ENCODE measurements around the gene RIOK3. TPM values are rescaled to one million over a fixed set of nuclear protein-coding genes. Genes with fewer than 3 reads are reported as not detected.
"Not testable (repeated sequence)": the region's sequence is repeated elsewhere in the genome, so short reads cannot be mapped to it uniquely, and the experiment has no call there.

Gene RIOK3
- total RNA-seq, 1 donor from 2014 or later: 55.7 TPM

DNA sequence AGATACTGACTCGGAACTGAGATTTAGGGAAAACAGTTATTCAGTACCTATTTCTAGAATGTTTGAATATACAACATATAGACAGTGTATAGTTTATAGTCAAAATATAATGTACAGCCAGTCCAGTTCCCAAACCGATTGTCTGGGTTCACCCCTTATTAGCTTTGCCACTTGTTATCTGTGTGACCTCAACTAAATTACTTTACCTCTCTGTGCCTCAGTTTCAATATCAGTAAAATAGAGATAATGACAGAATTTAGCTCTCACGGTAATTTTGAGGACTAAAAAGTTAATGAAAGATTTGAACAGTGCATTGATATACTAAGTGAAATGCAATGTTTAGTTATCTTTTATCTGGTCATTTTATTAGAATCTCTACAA, 750 bp upstream of the RIOK3 start:
- DNase-seq: no peak

DNA sequence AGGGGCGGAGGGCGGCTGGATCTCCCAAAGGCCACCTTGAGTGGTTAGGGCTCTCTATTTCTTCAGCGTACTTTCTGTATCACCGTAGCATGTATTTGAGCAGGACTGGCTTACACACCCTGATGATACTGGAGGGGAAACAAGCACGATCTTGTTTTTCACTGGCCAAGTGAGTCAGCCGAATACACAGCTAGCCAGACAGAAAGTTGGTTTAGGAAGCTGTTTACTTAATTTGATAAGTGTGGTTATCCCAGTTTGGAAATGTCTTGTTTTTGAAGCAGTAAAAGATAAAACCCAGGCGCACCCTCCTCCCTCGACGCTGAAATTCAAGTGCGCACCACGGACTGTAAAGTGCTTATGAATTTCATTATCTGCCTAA, 582 bp downstream of the RIOK3 start:
- DNase-seq: no peak

DNA sequence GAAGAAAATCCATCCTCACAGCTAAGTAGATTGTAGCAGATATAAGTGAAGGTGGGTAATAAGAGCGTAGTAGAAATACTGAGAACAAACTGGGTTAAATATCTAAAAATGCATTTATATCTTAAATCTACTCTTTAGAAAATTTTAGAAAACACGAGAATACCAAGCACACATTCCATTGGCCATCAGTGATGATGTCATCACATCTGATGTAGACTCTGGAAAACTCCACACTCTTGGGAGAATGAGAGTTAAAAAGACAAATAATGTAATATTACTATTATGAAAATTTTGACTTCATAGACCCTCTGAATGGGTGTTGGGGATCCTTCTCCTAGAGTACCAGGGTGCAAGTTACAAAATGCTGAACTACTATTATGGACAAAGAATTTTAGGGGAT, 3.7 kb downstream of the RIOK3 start:
- DNase-seq: no peak

DNA sequence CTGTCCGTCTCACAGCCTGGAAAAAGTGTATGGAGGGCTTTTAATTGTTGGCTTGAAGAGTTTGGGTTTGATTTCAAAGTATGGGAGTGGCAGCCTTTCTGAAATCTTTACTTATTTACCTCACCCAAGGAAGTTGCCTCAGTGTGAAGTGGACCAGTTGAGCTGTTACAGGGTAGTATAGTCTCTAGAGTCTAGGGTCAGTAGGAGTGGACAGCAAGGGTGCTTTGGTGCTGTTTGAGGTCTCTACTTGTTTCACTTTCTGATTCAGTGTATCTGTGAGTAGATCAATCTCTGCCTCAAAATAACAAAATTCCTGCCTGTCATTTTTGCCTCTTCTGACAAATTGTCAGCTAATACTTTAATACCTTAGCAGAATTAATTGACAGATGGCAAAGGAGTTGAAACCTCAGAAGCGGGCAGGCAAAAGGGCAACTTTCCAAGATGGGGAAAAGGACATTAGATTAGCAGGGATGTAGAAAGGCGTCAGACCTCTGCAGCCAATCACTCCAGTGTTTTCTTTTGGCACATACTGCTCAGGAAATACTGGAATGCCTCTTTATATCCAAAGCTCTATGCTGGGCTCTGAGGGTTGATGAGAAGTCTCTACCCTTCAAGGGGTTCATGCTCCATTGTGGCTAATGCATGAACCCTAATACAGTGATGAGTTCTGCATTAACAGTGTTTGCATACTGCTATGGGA, 5.9 kb downstream of the RIOK3 start:
- no peak for DNase-seq

DNA sequence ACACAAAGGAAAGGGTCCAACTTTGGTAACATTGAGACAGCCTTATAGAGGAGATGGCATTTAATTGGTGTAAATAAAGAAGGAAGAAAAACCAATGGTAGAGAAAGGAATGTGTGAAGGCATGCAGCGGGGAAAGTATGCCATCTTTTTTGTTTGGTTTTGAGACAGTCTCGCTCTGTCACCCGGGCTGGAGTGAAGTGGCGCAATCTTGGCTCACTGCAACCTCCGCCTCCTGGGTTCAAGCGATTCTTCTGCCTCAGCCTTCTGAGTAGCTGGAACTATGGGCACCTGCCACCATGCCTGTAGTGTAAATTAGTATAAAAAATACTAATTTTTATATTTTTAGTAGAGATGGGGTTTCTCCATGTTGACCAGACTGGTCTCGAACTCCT, 6.4 kb downstream of the RIOK3 start:
- DNase-seq: no peak

DNA sequence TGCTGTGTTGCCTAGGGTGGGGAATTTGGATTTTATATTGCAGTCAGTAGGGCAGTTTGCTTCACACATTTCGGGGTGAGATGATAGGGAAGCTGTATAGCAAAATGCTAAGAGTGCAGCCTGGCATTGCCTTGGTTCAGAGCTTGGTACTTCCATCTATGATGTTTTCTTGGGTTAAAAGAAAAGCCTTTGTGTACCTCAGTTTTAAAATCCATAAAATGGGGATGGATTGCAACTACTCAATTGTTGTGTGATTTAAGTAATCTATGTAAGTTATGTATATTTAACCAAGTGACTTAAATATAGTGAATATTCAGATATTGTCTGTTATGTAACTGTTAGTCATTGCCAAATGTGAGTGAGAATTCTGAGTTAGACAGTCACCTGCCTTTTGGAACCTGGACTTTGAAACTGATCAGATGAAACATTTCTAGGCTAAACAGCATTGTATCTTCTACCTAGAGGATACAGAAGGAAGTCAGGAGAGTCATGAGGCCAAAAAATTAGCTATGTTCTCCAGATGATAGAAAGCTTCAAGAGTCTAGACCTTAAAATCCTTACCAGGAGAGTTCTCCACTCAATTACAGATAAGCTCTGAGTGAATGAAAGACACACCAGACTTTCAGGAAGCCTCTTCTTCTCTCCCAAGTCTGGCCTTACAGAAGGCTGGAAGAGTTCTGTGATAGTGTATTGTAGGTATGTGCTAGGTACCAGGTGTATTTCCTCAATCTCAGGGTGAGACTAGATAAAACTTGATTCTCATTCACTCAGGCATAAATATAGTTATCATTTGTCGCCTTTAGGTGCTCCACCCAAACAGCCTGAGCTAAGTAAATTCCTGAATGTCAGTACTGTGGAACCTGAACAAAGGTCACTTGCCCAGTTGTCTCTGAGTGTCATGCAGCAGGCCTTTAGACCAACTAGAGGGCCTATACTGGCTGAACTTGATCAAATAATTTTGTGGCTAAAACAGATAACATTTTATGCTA, 7.5 kb downstream of the RIOK3 start:
- DNase-seq: no peak

DNA sequence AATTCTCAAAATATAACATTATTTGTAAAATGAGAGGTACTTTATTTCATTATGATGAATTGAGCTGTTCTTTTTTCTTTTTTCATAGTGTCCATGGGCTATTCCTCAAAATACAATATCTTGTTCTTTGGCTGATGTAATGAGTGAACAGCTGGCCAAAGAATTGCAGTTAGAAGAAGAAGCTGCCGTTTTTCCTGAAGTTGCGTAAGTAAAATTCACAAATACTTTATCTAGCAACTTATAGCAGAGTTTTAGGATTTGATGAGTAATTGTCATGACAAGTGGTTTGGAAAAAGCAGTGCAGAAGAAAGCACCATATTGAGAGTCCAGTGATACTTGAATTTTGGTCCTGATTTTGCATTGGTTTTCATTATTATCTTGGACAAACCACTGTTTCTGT, 9.8 kb downstream of the RIOK3 start:
- no peak for DNase-seq

DNA sequence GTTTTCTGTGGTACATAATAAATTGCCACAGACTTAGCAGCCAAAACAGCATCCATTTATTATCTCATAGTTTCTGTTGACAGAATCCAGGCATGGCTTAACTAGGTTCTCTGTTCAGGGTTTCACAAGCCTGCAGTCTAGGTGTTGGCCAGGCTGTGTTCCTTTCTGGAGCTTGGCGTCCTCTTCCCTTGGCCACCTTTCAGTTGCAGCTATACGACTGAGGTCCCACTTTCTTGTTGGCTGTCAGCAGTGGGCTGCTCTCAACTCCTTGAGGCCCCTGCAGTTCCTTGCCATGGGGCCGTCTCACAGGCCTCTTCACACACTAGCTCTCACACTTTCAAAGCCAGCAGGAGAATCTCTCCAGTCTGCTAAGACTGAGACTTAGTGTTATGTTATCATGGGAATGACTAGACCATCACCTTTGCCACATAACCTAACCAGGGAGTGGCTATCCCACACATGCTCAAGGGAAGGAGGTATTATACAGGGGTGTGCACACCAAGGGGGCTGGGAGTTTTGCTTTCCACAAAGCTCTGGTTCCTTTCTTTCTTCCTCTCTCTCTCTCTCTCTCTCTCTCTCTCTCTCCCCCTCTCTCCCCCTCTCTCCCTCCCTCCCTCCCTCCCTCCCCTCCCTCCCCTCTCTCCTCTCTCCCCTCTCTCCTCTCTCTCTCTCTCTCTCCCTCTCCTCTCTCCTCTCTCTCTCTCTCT, 15.8 kb downstream of the RIOK3 start:
- no peak for DNase-seq

DNA sequence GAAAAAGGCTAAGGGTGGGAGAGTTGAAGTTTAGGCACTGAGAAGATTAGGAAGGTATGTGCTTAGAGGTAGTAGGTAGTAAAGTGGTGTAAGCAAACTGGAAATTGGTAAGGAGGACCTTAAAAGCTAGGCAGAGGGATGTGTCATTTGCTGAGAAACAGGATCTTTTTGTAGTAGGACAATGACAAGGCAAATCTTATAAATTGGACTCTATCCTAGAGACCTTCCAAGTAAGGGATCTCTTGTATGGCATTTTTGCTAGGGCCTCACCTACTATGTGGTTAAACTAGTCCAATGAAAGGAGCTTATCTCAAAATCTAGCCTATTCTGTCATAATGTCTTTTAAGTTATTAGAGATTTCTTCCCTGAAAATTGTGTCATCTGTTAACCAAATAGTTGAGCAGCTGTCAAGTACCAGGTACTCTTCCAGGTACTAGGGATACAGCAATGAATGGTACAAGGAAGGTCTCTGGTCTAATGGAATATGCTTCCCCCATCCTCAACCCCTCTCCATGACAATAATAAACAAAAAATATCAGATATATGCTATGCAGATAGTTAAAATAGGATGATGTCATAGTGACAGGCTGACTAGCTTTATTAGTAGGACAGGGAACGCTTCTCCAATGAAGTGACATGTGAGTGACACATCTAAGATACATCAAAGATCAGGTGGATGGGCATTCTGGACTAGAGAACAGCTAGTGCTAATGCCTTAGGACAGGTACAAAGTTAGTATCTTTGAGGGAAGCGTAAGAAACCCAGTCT, 17.7 kb downstream of the RIOK3 start:
- DNase-seq: no peak

DNA sequence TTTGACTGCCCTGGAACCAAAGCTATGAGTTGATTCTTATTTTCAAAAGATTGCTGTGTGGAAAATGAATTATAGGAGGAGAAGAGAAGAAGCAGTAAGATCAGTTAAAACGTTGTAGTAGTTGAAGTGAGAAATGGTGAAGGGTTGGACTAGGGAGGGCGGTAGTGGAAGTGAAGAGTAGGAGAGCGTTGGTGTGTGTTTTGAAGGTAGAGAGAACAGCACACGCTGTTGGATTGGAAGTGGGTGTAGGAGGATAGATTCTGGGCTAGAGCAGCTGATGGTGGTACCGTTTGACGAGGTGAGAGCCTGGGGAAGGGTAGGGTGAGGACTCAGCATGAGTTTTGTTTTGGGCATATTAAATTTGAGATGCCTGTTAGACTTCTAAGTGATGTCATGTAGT, 18.4 kb downstream of the RIOK3 start:
- DNase-seq: no peak

DNA sequence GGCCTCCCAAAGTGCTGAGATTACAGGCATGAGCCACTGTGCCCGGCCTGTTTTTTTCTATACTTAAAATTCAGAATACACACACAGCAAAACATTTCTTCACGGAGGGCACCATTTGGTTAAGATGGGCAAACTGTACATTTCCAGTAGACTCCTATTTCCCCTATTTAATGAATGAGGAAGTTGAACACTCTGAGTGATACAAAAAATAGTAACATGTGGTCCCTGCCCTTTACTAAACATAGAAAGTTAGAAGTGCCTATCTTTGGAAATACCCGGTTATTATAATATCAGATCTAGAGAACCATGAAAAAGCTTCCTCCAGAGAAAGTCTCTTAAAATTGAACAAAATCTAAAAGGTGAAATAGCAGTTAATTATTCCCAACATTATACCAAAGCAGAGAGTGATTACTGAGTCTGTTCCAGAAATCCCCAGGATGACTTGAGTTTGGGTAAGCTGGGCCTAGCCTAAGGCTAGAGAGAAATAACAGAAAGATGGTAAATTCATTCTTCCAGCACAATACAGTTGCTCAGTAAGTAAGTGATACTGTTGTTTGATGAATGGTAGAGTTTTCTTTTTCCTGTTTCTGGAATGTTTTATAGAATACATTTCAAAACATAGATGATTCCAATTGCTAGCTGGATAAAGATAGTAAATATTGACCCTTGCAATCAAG, 26.9 kb downstream of the RIOK3 start:
- no peak for DNase-seq

DNA sequence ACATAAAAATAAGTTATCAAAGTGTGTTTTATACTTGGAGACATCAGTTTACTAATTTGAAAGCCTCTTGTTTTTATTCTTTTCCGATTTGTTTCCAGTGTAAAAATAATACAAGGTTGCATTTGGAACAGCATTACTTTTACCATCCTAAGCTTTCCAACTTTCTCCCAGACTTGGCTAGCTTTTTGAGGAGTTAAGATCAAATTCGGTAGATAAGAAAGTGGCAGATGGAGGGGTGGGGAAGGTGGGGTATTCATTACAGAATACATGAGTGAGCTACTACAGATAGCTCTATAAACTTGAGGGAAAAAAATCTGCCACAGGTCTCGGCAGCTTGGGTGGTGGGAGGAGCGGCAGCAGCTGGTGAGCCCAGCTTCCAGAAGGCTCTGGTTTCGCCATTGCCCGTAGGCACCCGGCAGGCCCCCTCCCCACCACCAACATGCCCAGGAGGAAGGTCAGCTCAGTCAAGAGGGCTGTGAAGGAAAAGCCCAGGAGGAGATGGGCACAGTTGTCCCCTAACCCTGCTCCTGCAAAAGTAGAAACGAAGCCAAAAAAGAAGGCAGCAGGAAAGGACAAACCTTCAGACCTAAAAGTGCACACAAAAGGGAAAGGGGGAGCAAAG, 31.6 kb downstream of the RIOK3 start:
- DNase-seq: no peak

DNA sequence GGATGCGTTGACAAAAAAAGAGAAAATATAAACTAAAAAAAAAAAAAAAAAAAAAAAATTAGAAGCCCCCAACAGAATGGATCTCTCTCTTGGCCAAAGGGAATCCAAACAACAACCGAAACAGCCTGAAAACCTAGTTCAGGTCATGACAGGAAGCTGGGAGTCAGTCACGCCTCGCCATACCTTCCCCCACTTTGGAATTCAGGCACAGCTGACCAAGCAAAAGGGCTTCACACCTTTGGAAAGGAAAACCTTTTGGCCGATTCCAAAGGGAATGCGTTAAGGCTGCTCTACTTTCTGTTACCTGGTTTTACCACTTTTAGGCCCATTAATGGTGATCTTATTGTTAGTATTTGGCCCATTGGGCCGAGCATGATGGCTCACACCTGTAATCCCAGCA, 32.3 kb downstream of the RIOK3 start:
- no peak for DNase-seq

DNA sequence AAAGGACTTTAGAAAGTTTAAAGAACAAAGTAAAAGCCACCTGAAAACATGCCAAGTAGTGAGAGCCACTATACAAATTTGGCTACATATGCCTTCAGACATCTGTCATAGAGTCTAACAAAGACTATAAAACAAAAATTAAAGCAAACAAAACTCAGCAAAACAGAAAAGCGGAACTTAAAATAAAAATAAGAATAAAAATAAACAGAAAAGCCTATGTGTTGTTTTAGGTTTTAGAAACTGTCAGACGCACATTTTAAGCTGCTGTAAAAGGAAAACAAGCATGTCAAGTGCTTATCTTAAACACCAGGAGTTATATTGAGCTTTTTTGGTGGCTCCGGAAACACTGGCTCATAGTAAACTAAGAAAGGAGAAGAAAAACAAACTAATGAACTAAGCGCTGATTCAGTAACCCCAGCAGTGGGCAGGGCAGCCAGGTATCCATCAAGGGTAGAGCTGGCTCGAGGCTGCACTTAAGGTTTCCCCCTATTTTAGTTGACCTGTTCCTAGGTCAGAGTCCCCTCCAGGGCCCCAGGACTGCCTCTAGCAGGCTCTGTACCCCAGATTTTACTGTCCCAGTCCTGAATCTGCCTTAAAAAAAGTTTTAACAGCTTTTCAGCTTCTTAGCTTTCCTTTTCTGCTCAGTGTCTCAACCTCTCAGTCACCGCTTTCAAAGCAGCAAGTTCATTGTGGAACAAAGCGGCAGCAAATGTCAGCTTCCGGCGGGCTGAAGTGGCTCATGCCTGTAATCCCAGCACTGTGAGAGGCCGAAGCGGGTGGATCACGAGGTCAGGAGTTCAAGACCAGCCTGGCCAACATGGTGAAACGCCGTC, 34.9 kb downstream of the RIOK3 start:
- no peak for DNase-seq

DNA sequence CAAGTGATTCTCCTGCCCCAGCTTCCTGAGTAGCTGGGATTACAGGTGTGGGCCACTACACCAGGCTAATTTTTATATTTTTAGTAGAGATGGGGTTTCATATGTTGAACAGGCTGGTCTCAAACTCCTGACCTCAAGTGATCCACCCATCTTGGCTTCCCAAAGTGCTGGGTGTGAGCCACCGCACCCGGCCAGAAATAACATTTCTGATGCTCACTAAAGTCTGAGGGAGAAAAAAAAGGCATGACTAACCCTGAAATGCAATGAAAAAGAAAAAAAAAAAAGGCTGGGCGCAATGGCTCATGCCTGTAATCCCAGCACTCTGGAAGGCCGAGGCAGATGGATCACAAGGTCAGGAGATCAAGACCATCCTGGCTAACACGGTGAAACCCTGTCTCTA, 36.5 kb downstream of the RIOK3 start:
- DNase-seq: not testable (repeated sequence)

DNA sequence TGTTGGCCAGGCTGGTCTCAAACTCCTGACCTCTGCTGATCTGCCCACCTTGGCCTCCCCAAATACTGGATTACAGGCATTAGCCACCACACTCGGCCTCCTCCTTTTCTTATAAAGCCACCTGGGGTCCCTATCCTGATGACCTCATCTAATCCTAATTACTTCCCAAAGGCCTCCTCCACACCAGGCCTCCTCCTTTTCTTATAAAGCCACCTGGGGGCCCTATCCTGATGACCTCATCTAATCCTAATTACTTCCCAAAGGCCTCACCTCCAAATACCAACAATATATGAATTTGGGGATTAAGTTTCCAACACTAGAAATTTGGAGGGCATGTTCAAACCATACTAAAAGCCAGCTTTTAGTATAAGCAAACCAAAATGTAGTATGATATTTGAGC, 40.6 kb downstream of the RIOK3 start:
- DNase-seq: no peak

DNA sequence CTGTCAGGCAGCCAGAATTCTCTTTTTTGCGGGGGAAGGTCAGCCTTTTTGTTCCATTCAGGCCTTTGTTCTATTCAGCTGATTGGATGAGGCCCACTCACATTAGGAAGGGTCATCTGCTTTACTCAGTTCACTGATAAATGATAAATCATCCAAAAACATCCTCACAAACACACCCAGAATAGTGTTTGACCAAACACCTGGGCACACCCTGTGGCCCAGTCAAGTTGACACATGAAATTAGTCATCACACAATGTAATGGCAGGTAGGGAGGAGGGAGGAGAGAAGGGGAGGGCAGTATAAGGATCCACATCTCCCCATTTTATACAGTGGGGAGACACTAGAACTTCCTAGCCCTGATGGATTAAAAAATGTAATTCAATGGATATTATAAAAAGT, 41.9 kb downstream of the RIOK3 start:
- DNase-seq: no peak

DNA sequence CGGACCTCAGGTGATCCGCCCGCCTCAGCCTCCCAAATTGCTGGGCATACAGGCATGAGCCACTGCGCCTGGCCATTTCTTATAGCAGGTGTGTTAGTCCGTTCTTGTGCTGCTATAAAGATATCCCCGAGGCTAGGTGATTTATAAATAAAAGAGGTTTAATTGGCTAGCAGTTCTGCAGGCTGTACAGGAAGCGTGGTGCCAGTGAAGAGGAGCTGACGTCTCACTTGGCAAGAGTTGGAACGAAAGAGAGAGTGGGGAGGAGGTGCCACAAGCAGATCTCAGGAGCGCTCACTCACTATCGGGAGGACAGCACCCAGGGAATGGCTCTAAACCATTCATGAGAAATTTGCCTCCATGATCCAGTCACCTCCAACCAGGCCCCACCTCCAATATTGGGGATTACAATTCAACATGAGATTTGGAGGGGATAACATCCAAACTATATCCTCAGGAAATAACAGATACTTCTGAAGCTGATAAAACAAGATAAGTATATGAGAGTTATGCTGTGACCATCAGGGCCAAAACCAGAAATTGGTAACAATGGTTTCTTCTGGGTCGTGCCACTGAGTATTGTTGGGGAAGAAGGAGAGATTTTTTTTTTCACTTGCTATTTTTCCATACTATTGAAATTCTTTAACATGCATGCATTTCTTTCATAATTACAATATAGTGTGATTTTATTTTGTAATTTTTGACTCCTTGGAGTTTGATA, 42.8 kb downstream of the RIOK3 start:
- DNase-seq: no peak

DNA sequence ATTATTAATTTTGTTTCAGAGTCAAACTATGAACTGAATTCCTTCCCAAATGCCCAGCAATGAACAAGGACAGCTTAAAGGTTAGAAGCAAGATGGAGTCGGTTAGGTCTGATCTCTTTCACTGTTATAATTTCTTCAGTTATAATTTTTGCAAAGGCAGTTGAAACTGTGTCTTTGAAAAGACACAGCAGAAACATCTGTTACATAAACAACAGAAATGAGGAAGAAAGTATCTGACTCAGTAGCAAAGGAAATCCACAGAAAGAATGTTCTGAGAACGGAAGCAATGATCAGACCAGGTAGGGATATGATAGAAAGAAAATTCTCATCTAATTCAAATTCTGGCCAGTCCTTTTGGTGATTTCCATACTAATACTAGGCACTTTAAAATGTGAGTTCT, 45.0 kb downstream of the RIOK3 start:
- no peak for DNase-seq

DNA sequence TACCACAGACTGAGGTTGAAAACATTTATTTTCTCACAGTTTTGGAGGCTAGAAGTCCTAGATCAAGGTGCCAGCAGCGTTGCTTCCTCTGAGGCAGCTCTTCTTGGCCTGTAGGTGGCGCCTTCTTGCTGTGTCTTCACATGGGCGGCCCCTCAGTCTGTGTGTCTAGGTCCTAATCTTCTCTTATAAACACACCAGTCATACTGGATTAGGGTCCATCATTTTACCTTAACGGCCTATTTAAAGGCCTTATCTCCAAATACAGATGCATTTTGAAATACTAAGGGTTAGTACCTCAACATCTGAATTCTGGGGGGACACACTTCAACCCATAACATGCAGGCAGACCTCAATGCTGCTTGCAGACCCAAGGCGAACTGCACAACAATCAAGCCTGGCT, 45.8 kb downstream of the RIOK3 start:
- peak; percentile 23 for DNase-seq

Measured in occipital lobe (tissue), 2 donors.